Esophagus squamous epithelium (tissue), 5 donors: ENCODE data around the gene FRYL. TPM values are rescaled to one million over a fixed set of nuclear protein-coding genes. Genes with fewer than 3 reads are reported as not detected.

Source experiments
- DNase-seq: peaks from one replicate; lab custom pipeline; 2025; lab: John Stamatoyannopoulos, UW
- H3K27ac ChIP-seq, 4 donors: fragments of 200-600 bp; sonication (generic); one replicate each; pipeline ENCODE4 v1.5.1; 2016 to 2019; ENCODE audit warnings: mild to moderate bottlenecking in 1 of 4
- H3K27me3 ChIP-seq, 4 donors: fragments of 200-600 bp; sonication (generic); 1 replicate in 3 of 4; 2 replicates in 1 of 4; pipeline versions ENCODE4 v1.5.1 to v1.6.0; 2017 to 2021; ENCODE audit warnings: antibody characterized with exemption in 1 of 4
- H3K36me3 ChIP-seq, 3 donors: fragments of 200-600 bp; sonication (generic); one replicate each; pipeline ENCODE4 v1.5.1; 2016 to 2019
- H3K4me1 ChIP-seq, 3 donors: fragments of 200-600 bp; sonication (generic); one replicate each; pipeline ENCODE4 v1.5.1; 2017 to 2019
- H3K4me3 ChIP-seq, 4 donors: fragments of 200-600 bp; sonication (generic); 1 replicate in 3 of 4; 2 replicates in 1 of 4; pipeline ENCODE4 v1.5.1; 2016 to 2019; ENCODE audit warnings: mild to moderate bottlenecking in 2 of 4, moderate library complexity in 1 of 4
- H3K9me3 ChIP-seq, 3 donors: fragments of 200-600 bp; sonication (generic); one replicate each; pipeline ENCODE4 v1.5.1; 2016 to 2019
- POLR2A ChIP-seq, 4 donors: fragments of 450-650 bp; IDR thresholded peaks; one replicate each; pipeline ENCODE4 v1.6.1; 2017; ENCODE audit warnings: antibody characterized with exemption in 4 of 4, mild to moderate bottlenecking in 4 of 4, moderate library complexity in 3 of 4
- WGBS, 2 donors: methylation state at CpG; one replicate each; pipeline ENCODE4 v1.1.5; 2018; 5-methylcytosine and 5-hydroxymethylcytosine counted together
- intact Hi-C: fragments of 100-400 bp; cut with DNase I; formaldehyde crosslinking; loops from one replicate; pipeline ENCODE4 v1.15.0; 2022
- total RNA-seq, 4 donors: library from RNA; depleted of rRNA; stranded (reverse); fragments of >200 nt; gene quantifications; one replicate each; pipeline ENCODE4 v1.1.0, GENCODE V29; 2016
- TF ChIP-seq, protein P1 (sequence below), 6 experiments: fragments of 450-650 bp in 4 of 6; fragments of 200-600 bp in 2 of 6; sonication (generic) in 2 of 6; IDR thresholded peaks; one replicate each; pipeline ENCODE4 v1.5.1; 2016 to 2019; ENCODE audit warnings: antibody characterized with exemption in 6 of 6, mild to moderate bottlenecking in 4 of 6, moderate library complexity in 4 of 6
- donor health status: DM: yes; HTN: yes; CAD: no.

Gene FRYL
- total RNA-seq, 4 donors from 2014 or later: 26.1 to 69.6 (median 38.1) TPM

GRCh38 chr4:48594180-48594579, 185.9 kb downstream of the FRYL start:
- Histone ChIP-seq H3K36me3 (peaks cover 0 to 66% (median 3%) of the 10 kb centered on the region in 3 donors), H3K4me1 (no peaks in the 10 kb centered on the region), H3K27me3 (no peaks in the 10 kb centered on the region), H3K9me3 (no peaks in the 10 kb centered on the region), H3K4me3 (no peak overlapping the region), H3K27ac (no peak overlapping the region)
- TF ChIP-seq, protein P1, sequence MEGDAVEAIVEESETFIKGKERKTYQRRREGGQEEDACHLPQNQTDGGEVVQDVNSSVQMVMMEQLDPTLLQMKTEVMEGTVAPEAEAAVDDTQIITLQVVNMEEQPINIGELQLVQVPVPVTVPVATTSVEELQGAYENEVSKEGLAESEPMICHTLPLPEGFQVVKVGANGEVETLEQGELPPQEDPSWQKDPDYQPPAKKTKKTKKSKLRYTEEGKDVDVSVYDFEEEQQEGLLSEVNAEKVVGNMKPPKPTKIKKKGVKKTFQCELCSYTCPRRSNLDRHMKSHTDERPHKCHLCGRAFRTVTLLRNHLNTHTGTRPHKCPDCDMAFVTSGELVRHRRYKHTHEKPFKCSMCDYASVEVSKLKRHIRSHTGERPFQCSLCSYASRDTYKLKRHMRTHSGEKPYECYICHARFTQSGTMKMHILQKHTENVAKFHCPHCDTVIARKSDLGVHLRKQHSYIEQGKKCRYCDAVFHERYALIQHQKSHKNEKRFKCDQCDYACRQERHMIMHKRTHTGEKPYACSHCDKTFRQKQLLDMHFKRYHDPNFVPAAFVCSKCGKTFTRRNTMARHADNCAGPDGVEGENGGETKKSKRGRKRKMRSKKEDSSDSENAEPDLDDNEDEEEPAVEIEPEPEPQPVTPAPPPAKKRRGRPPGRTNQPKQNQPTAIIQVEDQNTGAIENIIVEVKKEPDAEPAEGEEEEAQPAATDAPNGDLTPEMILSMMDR (IDR thresholded peaks at IDR 0.05): no peak
- TF ChIP-seq POLR2A (IDR thresholded peaks at IDR 0.05): no peak
- intact Hi-C loops: no loop called here
- WGBS, 2 donors: 27 to 30% methylated on average over 1 of the region's 1 CpG
- DNase-seq: no peak

DNA sequence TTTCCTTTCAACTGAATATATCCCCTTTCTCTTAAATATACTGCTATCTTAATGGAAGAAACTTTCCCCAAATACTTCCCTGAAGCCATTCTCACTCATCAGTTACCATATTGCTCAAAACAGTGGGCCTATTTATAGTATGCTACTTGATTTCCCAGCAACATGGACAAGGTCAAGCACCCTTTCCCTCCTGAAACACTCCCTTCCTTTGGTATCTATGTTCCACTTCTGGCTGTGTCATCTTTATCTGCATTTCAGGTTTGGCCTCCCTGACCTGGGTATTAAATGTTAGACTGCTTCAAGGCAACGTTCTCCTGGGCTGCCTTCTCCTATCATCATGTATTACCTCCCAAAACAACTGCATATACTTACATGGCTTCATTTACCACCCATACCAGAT, 188.7 kb downstream of the FRYL start:
- WGBS, 2 donors: 87 to 89% methylated on average over 1 of the region's 1 CpG

DNA sequence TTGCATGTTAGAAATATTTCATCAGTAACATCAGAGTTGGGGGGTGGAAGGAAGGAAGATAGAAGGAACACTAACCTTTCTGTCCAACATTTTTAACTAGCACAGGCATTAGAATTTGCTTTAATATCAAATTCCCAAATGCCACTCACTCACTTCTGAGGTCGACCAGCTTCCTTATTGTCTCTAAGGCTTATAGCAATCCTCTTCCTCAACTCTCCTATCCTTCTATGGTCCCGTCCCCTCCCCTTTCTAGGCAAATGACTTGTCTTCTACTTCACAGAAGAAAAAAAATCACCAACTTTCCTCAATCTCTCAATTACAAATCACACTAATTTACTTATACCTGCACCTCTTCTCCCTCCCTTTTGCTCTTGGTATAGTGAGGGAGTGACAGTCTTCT, 189.2 kb downstream of the FRYL start:
- intact Hi-C loops: no loop called here
- TF ChIP-seq POLR2A (IDR thresholded peaks at IDR 0.05): no peak
- TF ChIP-seq, protein P1 (IDR thresholded peaks at IDR 0.05): no peak
- H3K27me3 ChIP-seq: no peaks in the 10 kb centered on the region
- H3K4me3 ChIP-seq: no peak overlapping the region
- DNase-seq: no peak
- peaks cover 0 to 65% (median 3%) of the 10 kb centered on the region in 3 donors for H3K36me3 ChIP-seq
- no peak overlapping the region for H3K27ac ChIP-seq
- H3K9me3 ChIP-seq: no peaks in the 10 kb centered on the region
- WGBS, 2 donors: 86 to 91% methylated on average over 2 of the region's 2 CpGs
- no peaks in the 10 kb centered on the region for H3K4me1 ChIP-seq

More for the DNA sequence above, 188.7 kb downstream of the FRYL start:
- no peaks in the 10 kb centered on the region for H3K9me3 ChIP-seq
- H3K36me3 ChIP-seq: peaks cover 0 to 65% (median 3%) of the 10 kb centered on the region in 3 donors
- no peak for DNase-seq
- H3K4me1 ChIP-seq: no peaks in the 10 kb centered on the region
- intact Hi-C loops: no loop called here
- no peak overlapping the region for H3K27ac ChIP-seq
- no peaks in the 10 kb centered on the region for H3K27me3 ChIP-seq
- TF ChIP-seq POLR2A (IDR thresholded peaks at IDR 0.05): no peak
- TF ChIP-seq, protein P1 (IDR thresholded peaks at IDR 0.05): no peak
- no peak overlapping the region for H3K4me3 ChIP-seq

- H3K36me3 ChIP-seq: peaks cover 0 to 65% (median 3%) of the 10 kb centered on the region in 3 donors
- H3K4me3 ChIP-seq: no peak overlapping the region
- intact Hi-C loops: no loop called here
- DNase-seq: no peak
- TF ChIP-seq POLR2A (IDR thresholded peaks at IDR 0.05): no peak
- TF ChIP-seq, protein P1 (IDR thresholded peaks at IDR 0.05): no peak
- H3K4me1 ChIP-seq: no peaks in the 10 kb centered on the region
- WGBS, 2 donors: 68 to 92% methylated on average over 1 of the region's 1 CpG
- no peaks in the 10 kb centered on the region for H3K27me3 ChIP-seq
- H3K27ac ChIP-seq: no peak overlapping the region
- H3K9me3 ChIP-seq: no peaks in the 10 kb centered on the region
Measured at GRCh38 chr4:48589098-48589445, 191.0 kb downstream of the FRYL start.

GRCh38 chr4:48588230-48589097, 191.6 kb downstream of the FRYL start:
- no peaks in the 10 kb centered on the region for H3K4me1 ChIP-seq
- no peaks in the 10 kb centered on the region for H3K9me3 ChIP-seq
- WGBS, 2 donors: 50 to 69% methylated on average over 2 to 3 of the region's 3 CpGs
- DNase-seq: no peak
- H3K27ac ChIP-seq: no peak overlapping the region
- H3K27me3 ChIP-seq: no peaks in the 10 kb centered on the region
- H3K36me3 ChIP-seq: peaks cover 0 to 71% (median 3%) of the 10 kb centered on the region in 3 donors
- no peak overlapping the region for H3K4me3 ChIP-seq
- TF ChIP-seq, protein P1 (IDR thresholded peaks at IDR 0.05): no peak
- TF ChIP-seq POLR2A (IDR thresholded peaks at IDR 0.05): no peak
- intact Hi-C loops: no loop called here
